ENCODE data around the gene SMCO2.

SMCO2 gene

DNA sequence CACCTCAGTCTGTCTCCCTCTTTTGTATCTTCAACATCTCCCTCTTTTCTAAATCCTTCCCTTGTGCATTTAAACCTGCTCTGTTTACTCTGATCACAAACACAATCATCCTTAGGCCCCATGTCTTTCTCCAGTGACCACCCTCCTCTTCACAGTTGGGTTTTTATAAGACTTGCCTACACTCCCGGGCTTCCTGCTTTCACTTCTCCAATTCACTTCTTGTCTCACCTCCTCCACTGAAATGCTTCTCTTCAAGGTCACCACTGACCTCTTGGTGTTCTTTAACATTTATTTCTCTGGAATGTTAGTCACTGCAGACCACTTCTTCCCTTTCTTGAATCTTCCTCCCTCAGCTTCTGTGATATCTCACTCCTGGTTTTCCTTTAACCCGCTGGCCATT lies 8.7 kb upstream of the SMCO2 start:
- Histone ChIP-seq H3K9me3 (no peaks in the 10 kb centered on the region), H3K27me3 (no peaks in the 10 kb centered on the region), H3K27ac (no peak overlapping the region), H3K4me3 (ENCODE audit: low read depth in 1 of 2, low read length in 1 of 2) (no peak overlapping the region), H3K4me1 (ENCODE audit: control insufficient read depth in 1 of 2, insufficient read depth in 1 of 2, low read depth in 1 of 2, low read length in 1 of 2) (no peaks in the 10 kb centered on the region), H3K36me3 (no peaks in the 10 kb centered on the region)
- TF ChIP-seq, protein P1, sequence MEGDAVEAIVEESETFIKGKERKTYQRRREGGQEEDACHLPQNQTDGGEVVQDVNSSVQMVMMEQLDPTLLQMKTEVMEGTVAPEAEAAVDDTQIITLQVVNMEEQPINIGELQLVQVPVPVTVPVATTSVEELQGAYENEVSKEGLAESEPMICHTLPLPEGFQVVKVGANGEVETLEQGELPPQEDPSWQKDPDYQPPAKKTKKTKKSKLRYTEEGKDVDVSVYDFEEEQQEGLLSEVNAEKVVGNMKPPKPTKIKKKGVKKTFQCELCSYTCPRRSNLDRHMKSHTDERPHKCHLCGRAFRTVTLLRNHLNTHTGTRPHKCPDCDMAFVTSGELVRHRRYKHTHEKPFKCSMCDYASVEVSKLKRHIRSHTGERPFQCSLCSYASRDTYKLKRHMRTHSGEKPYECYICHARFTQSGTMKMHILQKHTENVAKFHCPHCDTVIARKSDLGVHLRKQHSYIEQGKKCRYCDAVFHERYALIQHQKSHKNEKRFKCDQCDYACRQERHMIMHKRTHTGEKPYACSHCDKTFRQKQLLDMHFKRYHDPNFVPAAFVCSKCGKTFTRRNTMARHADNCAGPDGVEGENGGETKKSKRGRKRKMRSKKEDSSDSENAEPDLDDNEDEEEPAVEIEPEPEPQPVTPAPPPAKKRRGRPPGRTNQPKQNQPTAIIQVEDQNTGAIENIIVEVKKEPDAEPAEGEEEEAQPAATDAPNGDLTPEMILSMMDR (IDR thresholded peaks at IDR 0.05): no peak

DNA sequence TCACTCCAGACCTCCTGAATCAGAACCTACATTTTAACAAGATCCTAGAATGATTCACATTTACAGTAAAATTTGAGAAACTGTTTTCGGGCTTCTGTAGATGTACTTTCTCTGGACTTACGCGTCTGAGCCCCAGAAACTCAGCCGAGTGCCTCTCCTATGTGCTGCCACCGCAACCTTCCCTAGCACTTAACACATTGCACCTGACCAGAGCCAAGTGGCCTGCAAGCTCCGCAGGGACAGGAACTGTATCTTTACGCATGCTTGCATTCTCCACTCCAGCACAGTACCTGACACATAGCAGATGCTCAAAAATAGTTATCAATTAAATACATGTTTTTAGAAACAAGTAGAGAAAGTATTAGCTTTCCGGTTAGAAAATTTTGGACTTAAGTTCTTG lies 1.2 kb downstream of the SMCO2 start:
- no peaks in the 10 kb centered on the region for H3K4me1 ChIP-seq (ENCODE audit: control insufficient read depth in 1 of 2, insufficient read depth in 1 of 2, low read depth in 1 of 2, low read length in 1 of 2)
- H3K9me3 ChIP-seq: no peaks in the 10 kb centered on the region
- no peaks in the 10 kb centered on the region for H3K36me3 ChIP-seq
- H3K4me3 ChIP-seq (ENCODE audit: low read depth in 1 of 2, low read length in 1 of 2): no peak overlapping the region
- H3K27me3 ChIP-seq: no peaks in the 10 kb centered on the region
- TF ChIP-seq, protein P1 (IDR thresholded peaks at IDR 0.05): no peak
- no peak overlapping the region for H3K27ac ChIP-seq

DNA sequence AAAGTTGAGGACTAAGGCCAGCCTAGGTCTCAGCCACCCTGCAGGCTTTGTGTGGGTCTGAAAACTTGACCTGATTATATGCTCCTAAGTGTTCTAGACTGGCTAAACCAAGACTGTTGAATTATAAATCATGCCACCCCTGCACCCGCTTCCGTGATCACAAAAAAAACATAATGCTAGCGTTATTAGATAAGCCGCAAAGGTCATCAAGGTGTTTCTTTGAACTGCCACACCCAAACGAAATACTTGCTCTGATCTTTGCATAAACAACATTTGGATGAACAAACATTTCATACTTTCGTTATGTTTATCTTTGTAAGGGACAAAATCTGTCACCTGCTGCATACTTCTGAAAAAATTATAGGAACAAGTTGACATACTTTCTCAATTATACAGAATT lies 2.5 kb downstream of the SMCO2 start:
- H3K36me3 ChIP-seq: no peaks in the 10 kb centered on the region
- H3K27ac ChIP-seq: no peak overlapping the region
- H3K9me3 ChIP-seq: no peaks in the 10 kb centered on the region
- TF ChIP-seq, protein P1 (IDR thresholded peaks at IDR 0.05): no peak
- H3K27me3 ChIP-seq: no peaks in the 10 kb centered on the region
- no peak overlapping the region for H3K4me3 ChIP-seq (ENCODE audit: low read depth in 1 of 2, low read length in 1 of 2)
- H3K4me1 ChIP-seq (ENCODE audit: control insufficient read depth in 1 of 2, insufficient read depth in 1 of 2, low read depth in 1 of 2, low read length in 1 of 2): no peaks in the 10 kb centered on the region

DNA sequence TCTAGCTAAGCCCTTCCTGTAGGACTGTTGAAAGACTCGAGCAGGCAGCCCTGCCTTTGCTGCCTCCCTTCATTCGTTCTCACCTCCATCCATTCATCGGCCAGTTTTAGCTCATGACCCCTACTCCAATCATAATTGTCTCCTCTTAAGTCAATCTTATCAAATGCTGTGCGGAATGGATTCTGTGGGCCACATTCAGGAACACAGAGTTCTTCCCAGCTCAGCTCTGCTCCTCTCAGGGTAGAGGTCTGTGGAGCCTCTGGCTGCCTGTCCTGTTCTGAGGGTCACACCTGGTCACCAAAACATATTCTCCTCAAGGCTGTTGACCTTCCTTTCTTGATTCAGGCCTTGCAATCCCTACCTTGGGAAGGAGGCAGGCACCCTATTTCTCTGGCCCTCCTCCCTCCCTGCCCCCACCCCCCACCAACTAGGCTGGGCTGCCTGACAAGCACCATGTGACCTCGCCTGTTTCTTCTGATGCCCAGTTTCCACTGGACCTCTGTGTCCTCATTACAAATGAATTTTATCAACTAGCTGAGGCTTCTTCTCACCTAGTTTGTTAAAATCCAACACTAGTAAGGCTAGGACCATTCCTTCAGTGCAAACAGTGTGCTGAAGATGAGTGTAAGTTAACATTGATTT lies 3.5 kb downstream of the SMCO2 start:
- no peaks in the 10 kb centered on the region for H3K27me3 ChIP-seq
- H3K36me3 ChIP-seq: no peaks in the 10 kb centered on the region
- no peak overlapping the region for H3K27ac ChIP-seq
- no peaks in the 10 kb centered on the region for H3K9me3 ChIP-seq
- no peak overlapping the region for H3K4me3 ChIP-seq (ENCODE audit: low read depth in 1 of 2, low read length in 1 of 2)
- TF ChIP-seq, protein P1 (IDR thresholded peaks at IDR 0.05): no peak
- no peaks in the 10 kb centered on the region for H3K4me1 ChIP-seq (ENCODE audit: control insufficient read depth in 1 of 2, insufficient read depth in 1 of 2, low read depth in 1 of 2, low read length in 1 of 2)

DNA sequence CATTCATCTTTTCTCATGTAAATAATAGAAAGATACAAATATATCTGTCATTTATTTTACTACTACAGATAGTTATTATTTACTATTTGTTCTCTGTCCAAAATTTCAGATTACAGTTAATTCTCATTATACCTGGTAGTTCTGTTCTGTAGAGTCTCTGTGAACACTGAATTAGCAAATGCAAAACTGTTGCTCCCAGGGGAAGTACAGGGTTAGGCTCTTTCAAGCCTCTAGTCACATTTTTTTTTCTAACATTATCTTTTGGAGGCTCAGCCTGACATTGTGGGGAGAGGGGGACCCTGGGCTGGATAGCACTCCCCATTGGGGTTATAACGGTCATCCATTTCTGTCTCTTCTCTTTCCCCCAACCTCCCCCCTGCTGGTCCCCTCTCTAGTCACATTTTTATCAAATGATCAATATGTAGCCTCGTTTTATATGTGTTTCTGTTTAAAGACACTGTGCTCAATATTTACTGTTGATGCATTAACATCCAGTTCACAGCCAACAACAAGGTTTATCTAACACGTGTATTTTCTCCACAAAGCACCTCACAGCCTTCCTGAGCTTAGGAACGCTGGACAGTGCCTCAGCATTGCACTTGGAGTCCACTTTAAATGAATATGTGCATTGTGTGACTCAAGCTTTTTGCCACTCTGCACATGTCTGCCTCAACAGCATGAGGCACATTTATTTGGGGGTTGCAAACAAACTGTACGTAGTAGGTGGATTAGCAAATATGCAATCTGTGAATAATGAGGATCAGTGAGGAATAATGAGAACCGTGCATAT lies 4.7 kb downstream of the SMCO2 start:
- TF ChIP-seq, protein P1 (IDR thresholded peaks at IDR 0.05): no peak
- H3K4me1 ChIP-seq (ENCODE audit: control insufficient read depth in 1 of 2, insufficient read depth in 1 of 2, low read depth in 1 of 2, low read length in 1 of 2): no peaks in the 10 kb centered on the region

More for the DNA sequence above, 4.7 kb downstream of the SMCO2 start:
- H3K27me3 ChIP-seq: no peaks in the 10 kb centered on the region
- H3K9me3 ChIP-seq: no peaks in the 10 kb centered on the region
- H3K27ac ChIP-seq: no peak overlapping the region
- H3K4me3 ChIP-seq (ENCODE audit: low read depth in 1 of 2, low read length in 1 of 2): no peak overlapping the region
- H3K36me3 ChIP-seq: no peaks in the 10 kb centered on the region
